ENCODE results near the gene EDC3. TPM values are rescaled to one million over a fixed set of nuclear protein-coding genes. Genes with fewer than 3 reads are reported as not detected.

The EDC3 gene
- total RNA-seq, 1 experiment from 2014 or later: 62.0 TPM

GRCh38 chr15:74676801-74677200 is 19.0 kb downstream of the EDC3 start:
- H3K36me3 Mint-ChIP-seq (ENCODE audit: insufficient read depth, unreplicated experiment): peaks cover 20% of the 10 kb centered on the region
- Histone ChIP-seq H3K27me3 (replicated peaks; ENCODE audit: control insufficient read depth, insufficient read depth, low read length) (no peaks in the 10 kb centered on the region), H3K9me3 (no peaks in the 10 kb centered on the region), H3K4me3 (ENCODE audit: low read depth, low read length) (no peak overlapping the region), H3K36me3 (ENCODE audit: control insufficient read depth, insufficient read depth, low read length) (no peaks in the 10 kb centered on the region; the same call in 1 of the 2 replicates), H3K4me1 (peaks cover 4% of the 10 kb centered on the region; the same call in 1 of the 2 replicates)
- H3K4me1 Mint-ChIP-seq (ENCODE audit: low read depth, unreplicated experiment): peaks cover 12% of the 10 kb centered on the region
- no peaks in the 10 kb centered on the region for H3K27me3 Mint-ChIP-seq (ENCODE audit: insufficient read depth, unreplicated experiment)
- H3K9me3 Mint-ChIP-seq (ENCODE audit: unreplicated experiment): no peaks in the 10 kb centered on the region
- no peak for TF ChIP-seq CTCF (IDR thresholded peaks at IDR 0.05; ENCODE audit: insufficient read depth in 1 of 2, low read depth in 1 of 2, low read length in 1 of 2, severe bottlenecking in 1 of 2, unreplicated experiment in 1 of 2)
- CTCF ChIA-PET: no interaction called here
- no peak overlapping the region for H3K4me3 Mint-ChIP-seq (ENCODE audit: unreplicated experiment)
- no peak overlapping the region for H3K27ac Mint-ChIP-seq (ENCODE audit: unreplicated experiment)
- intact Hi-C loops (cut with micrococcal nuclease; ENCODE audit: unreplicated experiment): no loop called here
- no peak for DNase-seq
- no TSS peak for BruUV-seq (replicated peaks)
- POLR2A ChIA-PET: no interaction called here

GRCh38 chr15:74674161-74674560 is 21.7 kb downstream of the EDC3 start:
- H3K4me3 Mint-ChIP-seq (ENCODE audit: unreplicated experiment): no peak overlapping the region
- no TSS peak for BruUV-seq (replicated peaks)
- Histone ChIP-seq H3K9me3 (no peaks in the 10 kb centered on the region), H3K4me1 (peaks cover 4% of the 10 kb centered on the region; the same call in 1 of the 2 replicates), H3K27me3 (replicated peaks; ENCODE audit: control insufficient read depth, insufficient read depth, low read length) (no peaks in the 10 kb centered on the region), H3K4me3 (ENCODE audit: low read depth, low read length) (no peak overlapping the region), H3K36me3 (ENCODE audit: control insufficient read depth, insufficient read depth, low read length) (no peaks in the 10 kb centered on the region; the same call in 1 of the 2 replicates)
- peaks cover 12% of the 10 kb centered on the region for H3K4me1 Mint-ChIP-seq (ENCODE audit: low read depth, unreplicated experiment)
- intact Hi-C loops (cut with micrococcal nuclease; ENCODE audit: unreplicated experiment): no loop called here
- H3K27me3 Mint-ChIP-seq (ENCODE audit: insufficient read depth, unreplicated experiment): no peaks in the 10 kb centered on the region
- H3K27ac Mint-ChIP-seq (ENCODE audit: unreplicated experiment): peak overlapping the region; percentile 30
- TF ChIP-seq CTCF (IDR thresholded peaks at IDR 0.05; ENCODE audit: insufficient read depth in 1 of 2, low read depth in 1 of 2, low read length in 1 of 2, severe bottlenecking in 1 of 2, unreplicated experiment in 1 of 2): no peak
- DNase-seq: peak in 1 of 2 experiments; percentile 9
- POLR2A ChIA-PET: no interaction called here
- peaks cover 28% of the 10 kb centered on the region for H3K36me3 Mint-ChIP-seq (ENCODE audit: insufficient read depth, unreplicated experiment)
- CTCF ChIA-PET: no interaction called here
- no peaks in the 10 kb centered on the region for H3K9me3 Mint-ChIP-seq (ENCODE audit: unreplicated experiment)

- DNase-seq: no peak
- Histone ChIP-seq H3K27me3 (replicated peaks; ENCODE audit: control insufficient read depth, insufficient read depth, low read length) (no peaks in the 10 kb centered on the region), H3K4me3 (ENCODE audit: low read depth, low read length) (no peak overlapping the region), H3K36me3 (ENCODE audit: control insufficient read depth, insufficient read depth, low read length) (no peaks in the 10 kb centered on the region; the same call in 1 of the 2 replicates), H3K9me3 (no peaks in the 10 kb centered on the region), H3K4me1 (peaks cover 9% of the 10 kb centered on the region; the same call in 1 of the 2 replicates)
- ChIA-PET POLR2A (no interaction called here), CTCF (no interaction called here)
- no peak overlapping the region for H3K27ac Mint-ChIP-seq (ENCODE audit: unreplicated experiment)
- no peak for TF ChIP-seq CTCF (IDR thresholded peaks at IDR 0.05; ENCODE audit: insufficient read depth in 1 of 2, low read depth in 1 of 2, low read length in 1 of 2, severe bottlenecking in 1 of 2, unreplicated experiment in 1 of 2)
- H3K9me3 Mint-ChIP-seq (ENCODE audit: unreplicated experiment): no peaks in the 10 kb centered on the region
- BruUV-seq (replicated peaks): no TSS peak
- peaks cover 11% of the 10 kb centered on the region for H3K4me1 Mint-ChIP-seq (ENCODE audit: low read depth, unreplicated experiment)
- intact Hi-C loops (cut with micrococcal nuclease; ENCODE audit: unreplicated experiment): no loop called here
- H3K4me3 Mint-ChIP-seq (ENCODE audit: unreplicated experiment): no peak overlapping the region
- peaks cover 39% of the 10 kb centered on the region for H3K36me3 Mint-ChIP-seq (ENCODE audit: insufficient read depth, unreplicated experiment)
- no peaks in the 10 kb centered on the region for H3K27me3 Mint-ChIP-seq (ENCODE audit: insufficient read depth, unreplicated experiment)
Observed at GRCh38 chr15:74669627-74670026, 26.2 kb downstream of the EDC3 start.

Data from Caco-2 (cell line).